H1 (cell line): ENCODE results near the gene AGBL1. TPM values are rescaled to one million over a fixed set of nuclear protein-coding genes. Genes with fewer than 3 reads are reported as not detected.

Experiments
- CTCF ChIA-PET: fragments of 300-600 bp; sonication (Branson Sonifier 250); formaldehyde crosslinking; loops from one replicate; lab custom pipeline; 2021; ENCODE audit not compliant: partially characterized antibody; lab: Charles Lee
- POLR2A ChIA-PET: fragments of 300-600 bp; sonication (Branson Sonifier 250); formaldehyde crosslinking; loops from one replicate; lab custom pipeline; 2021; ENCODE audit warnings: inconsistent platforms; ENCODE audit not compliant: partially characterized antibody; lab: Charles Lee
- DNase-seq, 2 experiments: peaks; one replicate each; pipeline versions ENCODE4 v3.0.0 to v3.0.0-alpha.2; 2010 to 2022; ENCODE audit warnings: low spot score in 2 of 2, low read depth in 1 of 2, mixed read lengths in 1 of 2
- FAIRE-seq: peaks from 2 replicates; lab custom pipeline; 2011; peaks lifted over from hg19 to GRCh38; lab: Jason Lieb, UNC
- H2AFZ ChIP-seq: 2 replicates; pipeline ENCODE4 v1.8.1; 2012; ENCODE audit warnings: low read length, inconsistent platforms
- H2AK5ac ChIP-seq: 2 replicates; pipeline ENCODE4 v1.6.1; 2013; ENCODE audit warnings: low read depth, low read length
- H2BK120ac ChIP-seq: replicated peaks from 2 replicates; pipeline ENCODE3; 2013; ENCODE audit warnings: low read depth, low read length, inconsistent platforms
- H2BK12ac ChIP-seq: 2 replicates; pipeline ENCODE4 v1.6.1; 2013; ENCODE audit warnings: low read depth, low read length
- H2BK15ac ChIP-seq: 2 replicates; pipeline ENCODE4 v1.6.1; 2013; ENCODE audit warnings: low read length
- H2BK20ac ChIP-seq: 2 replicates; pipeline ENCODE4 v1.6.1; 2013; ENCODE audit warnings: low read length
- H2BK5ac ChIP-seq: 2 replicates; pipeline ENCODE4 v1.6.1; 2013; ENCODE audit warnings: low read depth, low read length
- H3K14ac ChIP-seq: 2 replicates; pipeline ENCODE4 v1.6.1; 2013; ENCODE audit warnings: inconsistent platforms; ENCODE audit not compliant: insufficient read length
- H3K18ac ChIP-seq: 2 replicates; pipeline ENCODE4 v1.6.1; 2013; ENCODE audit warnings: low read length; ENCODE audit errors: extremely low read depth
- H3K23ac ChIP-seq: 2 replicates; pipeline ENCODE4 v1.6.1; 2013; ENCODE audit warnings: inconsistent platforms; ENCODE audit not compliant: insufficient read length
- H3K23me2 ChIP-seq: 2 replicates; pipeline ENCODE4 v1.6.1; 2013; ENCODE audit warnings: low read depth, low read length
- H3K27ac ChIP-seq: 2 replicates; pipeline ENCODE4 v1.6.1; 2011; ENCODE audit warnings: low read depth, low read length, inconsistent platforms
- H3K27me3 ChIP-seq, 4 experiments: replicated peaks in 1 of 4; 1 replicate in 1 of 4; 2 replicates in 3 of 4; pipeline versions ENCODE4 v1.6.1 to v1.8.1; 2011 to 2013; ENCODE audit warnings: low read length in 3 of 4, mild to moderate bottlenecking in 3 of 4, inconsistent platforms in 2 of 4, mixed read lengths in 2 of 4, moderate library complexity in 1 of 4; ENCODE audit not compliant: control insufficient read depth in 3 of 4, insufficient read depth in 3 of 4; ENCODE audit errors: extremely low read depth in 1 of 4
- H3K36me3 ChIP-seq, 4 experiments: 2 replicates each; pipeline versions ENCODE4 v1.6.1 to v1.8.1; 2011 to 2013; ENCODE audit warnings: mild to moderate bottlenecking in 4 of 4, low read length in 3 of 4, moderate library complexity in 2 of 4, control low read depth in 1 of 4, inconsistent platforms in 1 of 4; ENCODE audit not compliant: insufficient read depth in 4 of 4, control insufficient read depth in 2 of 4
- H3K4ac ChIP-seq: replicated peaks from 2 replicates; pipeline ENCODE3; 2013; ENCODE audit warnings: low read length, low read depth, mixed read lengths, inconsistent platforms; ENCODE audit not compliant: insufficient read length
- H3K4me1 ChIP-seq, 4 experiments: replicated peaks in 1 of 4; 1 replicate in 1 of 4; 2 replicates in 3 of 4; pipeline versions ENCODE4 v1.6.1 to v1.8.1; 2011 to 2013; ENCODE audit warnings: low read length in 3 of 4, inconsistent platforms in 2 of 4, mixed read lengths in 1 of 4; ENCODE audit not compliant: insufficient read depth in 4 of 4, control insufficient read depth in 3 of 4
- H3K4me2 ChIP-seq, 2 experiments: 2 replicates each; pipeline versions ENCODE4 v1.6.1 to v1.8.1; 2011 to 2013; ENCODE audit warnings: low read depth in 2 of 2, low read length in 2 of 2, control low read depth in 1 of 2, inconsistent platforms in 1 of 2, mild to moderate bottlenecking in 1 of 2; ENCODE audit not compliant: insufficient read depth in 1 of 2
- H3K4me3 ChIP-seq, 4 experiments: fragments of 200-600, 300-600 bp in 1 of 4; sonication (generic), shearing (Covaris generic), sonication (Bioruptor Twin) in 1 of 4; 2 replicates each; pipeline versions ENCODE4 v1.5.1 to v1.8.1; 2011 to 2016; ENCODE audit warnings: low read length in 4 of 4, low read depth in 3 of 4, control low read depth in 2 of 4, inconsistent platforms in 2 of 4, mild to moderate bottlenecking in 2 of 4, mixed read lengths in 1 of 4, moderate library complexity in 1 of 4; ENCODE audit not compliant: insufficient read depth in 2 of 4; ENCODE audit errors: extremely low read depth in 1 of 4
- H3K56ac ChIP-seq: replicated peaks from 2 replicates; pipeline ENCODE3; 2013; ENCODE audit warnings: low read depth, mild to moderate bottlenecking, mixed read lengths, low read length, inconsistent platforms; ENCODE audit not compliant: insufficient read length
- H3K79me1 ChIP-seq: 2 replicates; pipeline ENCODE4 v1.6.1; 2013; ENCODE audit warnings: low read depth, low read length, control low read depth
- H3K79me2 ChIP-seq, 2 experiments: 2 replicates each; pipeline versions ENCODE4 v1.6.1 to v1.8.1; 2012 to 2013; ENCODE audit warnings: low read length in 2 of 2, mild to moderate bottlenecking in 2 of 2, inconsistent platforms in 1 of 2; ENCODE audit not compliant: insufficient read depth in 2 of 2, control insufficient read depth in 1 of 2
- H3K9ac ChIP-seq, 4 experiments: replicated peaks in 1 of 4; 1 replicate in 1 of 4; 2 replicates in 3 of 4; pipeline versions ENCODE4 v1.6.1 to v1.8.1; 2011 to 2013; ENCODE audit warnings: low read depth in 3 of 4, low read length in 3 of 4, control low read depth in 2 of 4, mild to moderate bottlenecking in 2 of 4, moderate library complexity in 2 of 4, inconsistent platforms in 1 of 4; ENCODE audit errors: extremely low read depth in 1 of 4
- H3K9me3 ChIP-seq, 2 experiments: 2 replicates each; pipeline versions ENCODE4 v1.6.1 to v1.8.1; 2012 to 2013; ENCODE audit warnings: mild to moderate bottlenecking in 2 of 2, moderate library complexity in 2 of 2, control low read depth in 1 of 2, inconsistent platforms in 1 of 2, low read depth in 1 of 2, low read length in 1 of 2, mixed read lengths in 1 of 2; ENCODE audit not compliant: insufficient read depth in 2 of 2
- H4K20me1 ChIP-seq, 2 experiments: replicated peaks in 1 of 2; 2 replicates each; pipeline versions ENCODE3 to v1.8.1; 2011 to 2013; ENCODE audit warnings: inconsistent platforms in 2 of 2, low read length in 2 of 2, mild to moderate bottlenecking in 1 of 2; ENCODE audit not compliant: insufficient read depth in 2 of 2, control insufficient read depth in 1 of 2
- H4K5ac ChIP-seq: 2 replicates; pipeline ENCODE4 v1.6.1; 2013; ENCODE audit warnings: low read length, low read depth, mixed read lengths, inconsistent platforms; ENCODE audit not compliant: insufficient read length
- H4K8ac ChIP-seq: 2 replicates; pipeline ENCODE4 v1.8.0; 2013; ENCODE audit warnings: mild to moderate bottlenecking, moderate library complexity, low read length, inconsistent platforms; ENCODE audit not compliant: insufficient read depth; ENCODE audit errors: extremely low read depth
- H4K91ac ChIP-seq: replicated peaks from 2 replicates; pipeline ENCODE3; 2013; ENCODE audit warnings: low read length, mixed read lengths, inconsistent platforms; ENCODE audit not compliant: insufficient read length
- BCL11A ChIP-seq, 2 experiments: IDR thresholded peaks; one replicate each; pipeline ENCODE4 v1.6.1; 2011; ENCODE audit warnings: low read depth in 2 of 2, low read length in 2 of 2, mild to moderate bottlenecking in 2 of 2
- BRCA1 ChIP-seq: IDR thresholded peaks from 2 replicates; pipeline ENCODE4 v1.6.1; 2012; ENCODE audit warnings: low read depth, low read length, improper control_type of control experiment
- CHD1 ChIP-seq: IDR thresholded peaks from 2 replicates; pipeline ENCODE4 v1.6.1; 2012; ENCODE audit warnings: low read depth, low read length, improper control_type of control experiment
- FOSL1 ChIP-seq: IDR thresholded peaks from 2 replicates; pipeline ENCODE4 v1.6.1; 2011; ENCODE audit warnings: mild to moderate bottlenecking, low read depth, low read length, moderate library complexity; ENCODE audit not compliant: insufficient read depth
- KDM1A ChIP-seq: fragments of 200-600, 300-600 bp; sonication (generic); IDR thresholded peaks from 2 replicates; pipeline ENCODE4 v1.7.1; 2016; ENCODE audit warnings: mild to moderate bottlenecking, low read length, borderline replicate concordance
- MAFK ChIP-seq: IDR thresholded peaks from 2 replicates; pipeline ENCODE4 v1.6.1; 2012; ENCODE audit warnings: low read depth, mild to moderate bottlenecking, improper control_type of control experiment, low read length
- NANOG ChIP-seq: IDR thresholded peaks from 2 replicates; pipeline ENCODE4 v1.6.1; 2011; ENCODE audit warnings: low read length, low read depth, mild to moderate bottlenecking, inconsistent platforms; ENCODE audit not compliant: insufficient read depth, poor library complexity, severe bottlenecking
- RAD21 ChIP-seq, 2 experiments: IDR thresholded peaks in 1 of 2; conservative IDR thresholded peaks in 1 of 2; 2 replicates each; pipeline ENCODE4 v1.6.1; 2011; ENCODE audit warnings: low read depth in 2 of 2, low read length in 2 of 2, improper control_type of control experiment in 1 of 2, inconsistent platforms in 1 of 2, mild to moderate bottlenecking in 1 of 2, moderate library complexity in 1 of 2
- RFX5 ChIP-seq: IDR thresholded peaks from 2 replicates; pipeline ENCODE4 v1.6.1; 2011; ENCODE audit warnings: low read depth, low read length, improper control_type of control experiment, borderline replicate concordance
- SP4 ChIP-seq: IDR thresholded peaks from 2 replicates; pipeline ENCODE4 v1.6.1; 2012; ENCODE audit warnings: low read length, inconsistent platforms
- TEAD4 ChIP-seq: IDR thresholded peaks from 2 replicates; pipeline ENCODE4 v1.6.1; 2012; ENCODE audit warnings: low read depth, low read length, inconsistent platforms, mixed read lengths
- WGBS, 2 experiments: shearing (Covaris generic) in 1 of 2; methylation state at CpG; one replicate each; pipeline versions ENCODE4 v1.1.6 to v1.1.7; 2013 to 2015; ENCODE audit warnings: low lambda C conversion rate in 2 of 2, mixed read lengths in 2 of 2, inconsistent platforms in 1 of 2, low coverage in 1 of 2, missing lambda C conversion rate in 1 of 2; ENCODE audit not compliant: insufficient replicate concordance in 2 of 2, insufficient coverage in 1 of 2, insufficient read length in 1 of 2; ENCODE audit errors: extremely low coverage in 1 of 2, missing lambda C conversion rate in 1 of 2; 5-methylcytosine and 5-hydroxymethylcytosine counted together
- polyA plus RNA-seq, 7 experiments: library from polyadenylated mRNA; depleted of rRNA in 3 of 7; stranded (reverse) in 5 of 7; unstranded in 2 of 7; fragments of >200 nt in 5 of 7; fragments of 200-250 nt in 2 of 7; gene quantifications; 1 replicate in 5 of 7; 2 replicates in 1 of 7; 4 replicates in 1 of 7; pipeline versions ENCODE4 v1.2.1 to v1.2.3, GENCODE V29; 2011 to 2013; ENCODE audit warnings: missing spikeins in 2 of 7, mixed read lengths in 2 of 7
- total RNA-seq: library from RNA; stranded (reverse); fragmentation: NEBNext Ultra II Directional; extraction: Animal tissue kit (Norgen Biotek cat#: 25700); gene quantifications from 2 replicates; pipeline ENCODE4 v1.2.1, GENCODE V29; 2021

The AGBL1 gene
- total and polyA plus RNA-seq, 2 of the 8 experiments (the other 6 are each of a cell fraction or from before 2014, with no cell fraction given), result not detected

- Histone ChIP-seq H3K79me2 (no peaks in the 10 kb centered on the region), H3K27ac (no peak overlapping the region)
- TF ChIP-seq FOSL1, result no peak
- TF ChIP-seq NANOG, result no peak
- no peak for TF ChIP-seq KDM1A
- no peak for TF ChIP-seq TEAD4
- no peak for TF ChIP-seq BCL11A (IDR thresholded peaks at IDR 0.05; ENCODE audit: low read depth in 2 of 2, low read length in 2 of 2)
- no peak for TF ChIP-seq SP4
- TF ChIP-seq MAFK, result no peak
- no peak for TF ChIP-seq CHD1
- TF ChIP-seq RAD21 (IDR thresholded peaks at IDR 0.05 in 1 of 2, conservative IDR thresholded peaks at IDR 0.05 in 1 of 2; ENCODE audit: low read depth in 2 of 2, low read length in 2 of 2), result no peak
- TF ChIP-seq RFX5, result no peak
- TF ChIP-seq BRCA1, result no peak
Measured at GRCh38 chr15:86849558-86850285, 770.1 kb downstream of the AGBL1 start.

More at GRCh38 chr15:86849558-86850285, 770.1 kb downstream of the AGBL1 start:
- Histone ChIP-seq H4K5ac (no peak overlapping the region), H3K4ac (no peak overlapping the region), H3K23me2 (no peaks in the 10 kb centered on the region), H3K18ac (no peak overlapping the region), H2BK120ac (no peak overlapping the region), H3K4me3 (no peak overlapping the region), H2BK5ac (no peak overlapping the region), H2BK15ac (no peak overlapping the region), H3K9me3 (no peaks in the 10 kb centered on the region), H3K14ac (no peak overlapping the region), H3K9ac (no peak overlapping the region), H4K20me1 (no peaks in the 10 kb centered on the region), H2AK5ac (no peak overlapping the region), H4K8ac (no peak overlapping the region), H3K4me1 (no peaks in the 10 kb centered on the region), H3K36me3 (no peaks in the 10 kb centered on the region), H4K91ac (peak overlapping the region; percentile 39), H2AFZ (no peak overlapping the region), H3K23ac (no peak overlapping the region), H3K56ac (no peak overlapping the region), H2BK12ac (no peak overlapping the region), H3K79me1 (no peaks in the 10 kb centered on the region), H3K27me3 (no peaks in the 10 kb centered on the region), H2BK20ac (no peak overlapping the region), H3K4me2 (no peak overlapping the region)
- FAIRE-seq, result no peak
- POLR2A ChIA-PET, result no interaction called here
- 93% methylated on average over 6 of the region's 6 CpGs; no CpG with 5 or more reads in 1 of the 2 experiments for WGBS, 2 experiments
- CTCF ChIA-PET, result interaction anchor here (0.7 kb wide), 1 partner anchor 107 kb away, joined by 3 read pairs; no protein-coding TSS in a partner anchor
- no peak for DNase-seq
